ENCODE results near the gene CLEC9A.

CLEC9A gene

DNA sequence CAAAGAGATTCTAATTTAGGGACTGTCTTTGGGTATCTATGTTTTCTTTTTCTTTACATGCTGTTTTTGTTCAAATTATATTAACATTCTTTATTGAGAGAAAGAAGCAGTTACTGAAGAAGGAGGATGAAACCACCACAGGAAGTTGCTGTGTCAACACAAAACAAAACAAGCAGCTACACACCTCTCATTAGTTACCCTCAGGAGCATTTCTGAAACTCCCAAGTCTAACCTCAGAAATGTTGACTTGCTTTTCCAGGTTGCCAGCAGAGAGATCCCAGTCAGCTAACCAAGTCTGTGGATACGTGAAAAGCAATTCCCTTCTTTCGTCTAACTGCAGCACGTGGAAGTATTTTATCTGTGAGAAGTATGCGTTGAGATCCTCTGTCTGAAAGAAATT lies 34.8 kb downstream of the CLEC9A start:
- in situ Hi-C loops (cut with HindIII; ENCODE audit: low sequenced_read_pairs): no loop called here

DNA sequence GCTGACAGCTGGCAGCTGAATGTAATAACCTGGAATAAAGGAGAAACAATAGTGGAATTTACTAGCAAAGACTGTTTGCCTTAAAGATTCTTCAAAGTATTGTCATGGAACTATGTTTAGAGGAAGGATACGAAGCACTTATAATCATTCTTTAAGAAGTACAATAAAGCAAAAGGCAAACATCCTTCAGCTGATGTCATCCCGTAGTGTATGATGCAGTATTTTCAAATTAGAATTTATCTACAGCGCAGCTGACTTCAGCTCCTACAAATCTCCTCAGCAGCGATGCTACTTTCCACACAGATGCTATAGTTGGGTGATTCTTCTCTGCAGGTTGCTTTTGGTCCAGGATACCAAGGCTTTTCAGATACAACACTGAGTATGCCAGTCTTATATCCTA lies 36.8 kb downstream of the CLEC9A start:
- in situ Hi-C loops (cut with HindIII; ENCODE audit: low sequenced_read_pairs): no loop called here

DNA sequence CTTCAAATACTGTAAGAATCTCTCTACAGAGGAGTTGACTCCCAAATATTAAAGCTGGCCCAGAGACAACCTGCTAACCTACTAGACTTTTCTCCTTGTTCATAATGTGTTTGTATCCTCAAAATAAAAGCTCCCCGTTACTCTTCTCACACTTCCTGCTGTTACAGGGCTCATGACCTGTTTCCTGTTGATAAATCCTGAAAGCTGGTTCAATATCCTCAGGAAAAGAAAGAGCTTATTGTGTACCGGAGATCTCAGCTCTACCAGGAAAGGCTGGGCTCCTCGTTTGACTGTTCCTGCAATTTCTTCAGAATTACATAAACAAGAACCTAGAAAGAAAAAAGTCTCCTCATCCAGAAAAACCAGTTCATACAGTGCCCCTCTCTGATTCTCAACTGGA lies 37.5 kb downstream of the CLEC9A start:
- in situ Hi-C loops (cut with HindIII; ENCODE audit: low sequenced_read_pairs): no loop called here

DNA sequence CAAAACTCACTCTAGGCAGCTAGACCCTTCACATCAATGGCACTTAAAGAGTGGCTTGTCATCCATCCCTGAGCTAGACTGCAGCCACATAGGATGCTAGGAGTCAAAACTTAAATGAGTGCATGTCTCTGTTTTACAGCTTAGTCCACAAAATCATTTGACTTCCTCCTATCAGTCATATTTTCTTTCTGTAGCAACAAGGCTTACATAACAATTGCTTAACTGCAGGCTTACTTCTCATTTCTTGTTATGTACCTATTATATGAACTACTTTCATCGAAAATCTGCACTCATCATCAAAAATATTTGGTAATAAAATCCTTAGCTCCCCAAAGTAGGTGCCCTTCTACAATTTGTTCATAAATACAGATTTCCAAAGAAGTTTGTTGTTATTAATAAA lies 38.2 kb downstream of the CLEC9A start:
- in situ Hi-C loops (cut with HindIII; ENCODE audit: low sequenced_read_pairs): no loop called here

DNA sequence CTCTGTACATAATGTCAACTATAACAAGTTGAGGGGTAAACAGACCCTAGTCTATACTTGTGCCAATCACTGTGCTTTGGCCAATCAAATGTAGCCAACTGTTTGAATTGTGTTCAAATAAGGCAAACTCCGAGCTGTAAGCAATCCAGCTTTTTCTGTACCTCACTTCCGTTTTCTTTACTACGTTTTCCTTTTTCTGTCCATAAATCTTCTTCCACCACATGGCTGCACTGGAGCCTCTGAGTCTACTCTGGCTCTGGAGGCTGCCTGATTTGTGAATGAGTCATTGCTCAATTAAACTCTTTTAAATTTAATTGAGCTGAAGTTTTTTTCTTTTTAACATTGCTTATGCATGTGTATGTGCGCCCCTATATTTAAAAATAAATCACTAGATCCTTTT lies 38.6 kb downstream of the CLEC9A start:
- in situ Hi-C loops (cut with HindIII; ENCODE audit: low sequenced_read_pairs): no loop called here

DNA sequence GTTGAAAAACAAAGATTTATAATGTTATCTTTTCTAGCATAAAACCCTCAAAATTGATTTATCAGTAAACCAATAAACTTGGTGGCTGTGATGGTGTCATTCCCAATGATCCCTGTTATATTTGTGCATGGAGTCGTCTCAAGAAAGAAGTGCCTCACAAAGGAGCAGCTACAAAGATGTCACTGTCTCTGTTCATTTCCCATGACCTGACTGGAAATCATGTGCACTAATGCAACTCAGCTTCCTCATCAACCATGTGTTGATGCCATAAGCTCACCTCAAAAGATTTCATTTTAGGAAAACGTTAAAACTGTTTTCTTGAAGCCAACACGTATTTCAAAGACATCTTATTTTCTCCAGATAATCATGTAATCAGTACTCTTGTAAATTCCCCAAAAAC lies 39.5 kb downstream of the CLEC9A start:
- in situ Hi-C loops (cut with HindIII; ENCODE audit: low sequenced_read_pairs): no loop called here

DNA sequence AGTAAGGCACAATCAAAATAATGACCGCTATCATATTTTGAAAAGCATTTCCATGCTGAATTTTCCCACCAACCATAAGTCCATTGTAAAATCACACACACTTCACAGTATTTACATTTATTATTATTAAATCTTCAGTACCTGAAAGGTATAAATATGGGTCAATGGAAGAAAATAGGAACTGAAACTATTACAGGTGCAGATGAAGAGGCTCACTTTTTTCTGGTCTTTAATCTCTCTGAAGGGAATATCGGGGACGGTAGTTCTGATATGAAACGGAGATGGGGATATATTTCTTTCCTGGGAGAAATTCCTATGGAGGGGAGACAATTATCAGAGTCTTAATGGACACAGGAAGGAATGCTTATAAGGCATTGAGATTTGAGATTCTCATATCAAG lies 39.9 kb downstream of the CLEC9A start:
- in situ Hi-C loops (cut with HindIII; ENCODE audit: low sequenced_read_pairs): no loop called here

DNA sequence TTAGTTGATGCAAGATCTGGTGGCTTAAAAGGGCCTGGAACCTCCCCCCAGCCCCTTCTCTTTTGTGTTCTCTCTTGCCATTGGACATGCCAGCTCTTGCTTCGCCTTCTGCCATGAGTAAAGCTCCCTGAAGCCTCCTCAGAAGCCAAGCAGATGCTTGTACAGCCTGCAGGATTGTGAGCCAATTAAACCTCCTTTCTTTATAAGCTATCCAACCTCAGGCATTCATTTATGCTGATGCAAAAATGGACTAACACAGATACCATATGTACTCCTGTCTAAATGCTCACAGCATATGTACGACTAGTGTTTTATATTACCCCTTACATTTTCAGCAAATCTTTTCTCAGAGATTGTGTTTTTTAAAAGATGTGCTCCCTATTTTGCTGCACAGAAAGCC lies 41.6 kb downstream of the CLEC9A start:
- in situ Hi-C loops (cut with HindIII; ENCODE audit: low sequenced_read_pairs): no loop called here

DNA sequence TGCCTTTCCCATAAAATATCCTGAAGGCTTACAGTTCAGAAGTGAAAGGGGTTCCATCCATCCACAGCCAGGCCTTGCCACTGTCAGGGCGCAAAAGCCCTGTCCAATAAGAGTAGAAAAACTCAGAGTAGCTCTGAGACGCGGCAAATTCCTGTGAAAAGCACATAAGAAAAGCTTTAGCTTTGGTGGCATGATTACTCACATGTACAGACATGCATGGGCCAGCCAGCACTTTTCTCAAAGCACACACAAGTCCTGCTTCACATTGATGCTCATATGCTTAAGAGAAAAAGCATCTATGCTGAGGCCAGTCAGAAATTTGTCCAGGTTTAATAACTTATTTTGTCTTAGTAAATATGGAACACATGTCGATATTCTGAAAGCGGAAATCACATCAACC lies 42.8 kb downstream of the CLEC9A start:
- in situ Hi-C loops (cut with HindIII; ENCODE audit: low sequenced_read_pairs): no loop called here

DNA sequence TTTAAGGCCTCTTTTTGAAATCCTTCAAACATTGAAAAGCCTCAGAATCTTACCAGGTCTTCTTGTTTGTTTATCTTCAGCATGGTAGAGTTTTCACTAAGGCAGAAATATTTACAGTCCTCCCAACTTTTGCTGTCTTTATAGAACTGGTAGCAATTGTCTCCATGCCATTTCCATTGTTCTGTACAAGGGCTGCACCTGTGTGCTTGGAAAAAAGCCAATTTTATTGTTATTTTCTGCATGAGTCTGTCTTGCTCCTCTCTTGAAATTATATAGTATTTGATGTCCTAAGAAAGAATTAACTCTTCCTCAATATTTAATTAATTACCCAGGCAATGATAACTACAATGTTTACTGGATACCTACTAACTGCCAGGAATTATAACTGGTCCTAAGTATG lies 45.0 kb downstream of the CLEC9A start:
- in situ Hi-C loops (cut with HindIII; ENCODE audit: low sequenced_read_pairs): no loop called here

DNA sequence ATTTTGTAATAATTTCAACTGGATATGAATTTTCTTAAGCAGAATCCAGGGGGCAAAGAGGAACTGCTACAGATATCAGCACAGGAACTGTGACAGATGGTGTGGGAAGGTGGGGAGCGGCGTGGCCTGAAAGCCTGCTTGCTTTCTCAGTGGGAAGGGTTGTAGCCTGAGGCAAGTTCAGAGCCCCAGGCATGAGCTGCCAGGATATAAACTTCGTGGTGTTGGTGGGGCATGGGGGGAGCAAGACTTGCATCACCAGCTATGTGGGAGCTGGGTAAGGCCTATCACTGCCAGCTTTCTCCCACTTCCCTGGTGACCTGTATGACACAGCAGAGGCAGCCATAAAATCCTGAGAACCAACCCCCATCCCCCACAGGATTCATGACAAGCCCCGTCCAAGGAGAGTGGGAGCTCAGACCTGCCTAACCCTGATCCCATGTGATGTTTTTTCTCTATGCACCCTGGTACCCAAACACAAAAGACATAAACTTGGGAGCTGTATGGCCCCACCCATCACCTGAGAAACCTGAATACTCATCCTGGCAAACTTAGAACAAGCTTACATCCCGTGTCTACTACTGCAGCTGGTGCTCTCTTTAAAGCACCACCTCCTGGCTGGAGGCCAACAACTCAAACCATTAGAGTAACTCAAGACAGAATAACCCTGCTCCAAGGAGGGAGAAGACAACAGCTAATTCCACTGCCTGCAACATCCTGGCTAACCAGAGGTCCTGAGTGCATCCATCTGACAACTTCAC lies 51.8 kb downstream of the CLEC9A start:
- in situ Hi-C loops (cut with HindIII; ENCODE audit: low sequenced_read_pairs): no loop called here

DNA sequence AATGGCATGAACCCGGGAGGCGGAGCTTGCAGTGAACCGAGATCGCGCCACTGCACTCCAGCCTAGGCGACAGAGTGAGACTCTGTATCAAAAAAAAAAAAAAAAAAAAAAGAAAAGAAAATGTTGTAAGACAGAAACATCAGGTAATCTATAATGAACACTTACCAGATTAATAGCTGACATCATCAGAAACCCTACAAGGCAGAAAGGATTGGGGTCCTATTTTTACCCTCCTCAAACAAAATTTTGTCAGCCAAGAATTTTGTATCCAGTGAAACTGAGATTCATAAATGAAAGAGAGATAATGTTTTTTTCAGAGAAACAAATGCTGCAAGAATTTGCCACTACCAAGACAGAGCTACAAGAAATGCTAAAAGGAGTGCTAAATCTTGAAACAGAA lies 54.3 kb downstream of the CLEC9A start:
- in situ Hi-C loops (cut with HindIII; ENCODE audit: low sequenced_read_pairs): no loop called here

DNA sequence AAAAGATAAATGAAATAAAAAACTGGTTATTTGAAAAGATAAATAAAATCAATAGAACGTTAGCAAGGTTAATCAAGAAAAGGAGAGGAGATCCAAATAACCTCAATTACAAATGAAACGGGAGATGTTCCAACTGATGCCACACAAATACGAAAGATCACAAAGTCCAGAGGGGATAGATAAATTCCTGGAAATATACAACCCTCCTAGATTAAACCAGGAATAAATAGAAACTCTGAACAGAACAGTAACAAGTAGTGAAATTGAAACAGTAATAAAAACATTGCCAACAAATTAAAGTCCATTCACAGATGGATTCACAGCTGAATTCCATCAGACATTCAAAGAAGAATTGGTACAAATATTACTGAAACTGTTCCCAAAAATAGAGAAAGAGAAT lies 55.9 kb downstream of the CLEC9A start:
- in situ Hi-C loops (cut with HindIII; ENCODE audit: low sequenced_read_pairs): no loop called here

DNA sequence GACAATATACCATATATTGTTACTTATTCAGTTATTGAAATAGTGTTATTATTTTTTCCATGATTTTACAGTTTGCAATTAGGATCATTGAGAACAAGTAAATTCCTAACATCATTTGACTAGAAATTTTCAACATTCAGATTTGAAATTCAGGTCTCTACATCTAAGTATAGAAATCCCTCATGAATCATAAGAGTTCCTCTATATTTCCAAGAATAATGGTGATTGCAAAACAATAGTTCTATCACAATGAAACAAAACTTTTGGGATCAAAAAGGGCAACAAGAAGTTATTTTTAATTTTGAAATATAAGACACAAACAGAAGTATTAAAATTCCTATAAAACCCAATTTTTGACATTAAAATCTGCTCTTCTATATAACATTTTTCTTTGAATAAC lies 57.5 kb downstream of the CLEC9A start:
- in situ Hi-C loops (cut with HindIII; ENCODE audit: low sequenced_read_pairs): no loop called here

DNA sequence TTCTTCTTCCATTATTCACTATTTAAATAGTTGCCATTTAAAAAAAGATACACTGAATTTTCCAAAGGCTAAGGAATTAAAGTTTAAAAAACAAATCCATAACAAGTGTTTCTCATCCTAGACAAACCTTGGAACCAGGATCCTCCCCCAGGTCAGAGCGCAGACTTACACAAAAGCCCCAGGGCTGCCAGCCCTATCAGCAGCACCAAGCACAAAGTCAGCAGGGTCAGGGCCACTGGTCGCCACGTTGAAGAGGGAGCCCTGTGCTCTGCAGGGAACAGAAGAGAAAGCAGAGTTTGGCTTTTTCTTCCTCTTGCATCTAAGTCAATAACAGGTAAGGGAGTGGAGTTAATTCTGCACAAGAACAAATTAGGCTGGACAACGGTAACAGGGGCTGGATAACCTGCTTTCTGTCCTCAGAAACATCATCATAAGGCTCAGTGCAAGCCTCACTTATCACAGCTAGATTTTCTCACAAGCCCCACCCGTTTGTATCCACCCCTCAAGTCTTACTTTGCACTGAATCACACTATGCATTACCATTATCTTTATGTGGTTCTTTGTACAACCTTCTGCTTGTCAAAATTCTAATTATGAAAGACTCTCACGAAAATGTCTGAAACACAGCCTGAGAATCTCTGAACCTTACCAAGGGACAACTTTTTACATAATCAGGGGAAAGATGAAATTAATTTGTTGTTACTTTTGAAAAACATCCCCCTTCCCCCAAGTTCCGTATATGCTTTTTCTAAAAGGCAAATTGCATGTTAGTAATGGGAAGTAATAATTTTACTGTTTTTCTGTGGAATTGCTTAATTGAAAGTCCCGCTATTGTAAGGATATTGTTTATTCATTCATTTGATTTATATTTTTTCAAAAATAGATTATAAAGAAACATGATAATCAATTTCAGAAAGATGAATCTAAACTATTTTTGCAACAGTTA lies 58.7 kb downstream of the CLEC9A start:
- in situ Hi-C loops (cut with HindIII; ENCODE audit: low sequenced_read_pairs): no loop called here

DNA sequence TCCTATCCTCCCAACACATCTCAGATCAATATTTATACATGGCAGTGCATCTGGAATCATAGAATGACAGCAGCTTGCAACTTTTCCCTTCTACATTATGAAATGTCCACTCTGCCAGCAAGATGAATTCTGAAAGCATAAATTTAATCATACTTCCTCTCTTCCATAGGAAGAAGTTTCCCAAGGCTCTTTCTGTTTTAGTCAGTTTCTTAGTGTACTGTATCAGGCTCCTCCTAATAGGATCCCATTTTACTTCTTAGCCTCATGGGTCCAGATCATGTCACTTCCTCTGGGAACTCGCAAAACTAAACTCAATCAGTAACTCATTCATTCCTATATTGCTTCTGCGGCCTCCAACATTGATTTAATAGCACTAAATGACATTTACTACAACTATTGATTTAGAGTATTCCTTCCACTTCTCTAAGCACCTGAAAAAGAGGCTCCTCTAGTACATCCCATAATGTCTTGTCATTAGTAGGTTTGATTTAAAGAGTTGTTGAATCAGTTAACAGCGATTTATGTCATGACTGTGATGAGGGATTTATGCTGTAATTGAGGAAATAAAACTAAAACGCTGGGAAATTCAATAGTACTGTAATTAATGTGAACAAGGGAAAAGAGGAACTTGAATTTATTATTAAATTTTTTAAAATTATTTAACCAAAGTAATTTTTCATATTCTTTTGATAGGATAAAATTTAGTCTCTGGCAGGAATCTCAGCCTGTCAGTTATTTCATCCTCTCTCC lies 64.3 kb downstream of the CLEC9A start:
- in situ Hi-C loops (cut with HindIII; ENCODE audit: low sequenced_read_pairs): no loop called here

DNA sequence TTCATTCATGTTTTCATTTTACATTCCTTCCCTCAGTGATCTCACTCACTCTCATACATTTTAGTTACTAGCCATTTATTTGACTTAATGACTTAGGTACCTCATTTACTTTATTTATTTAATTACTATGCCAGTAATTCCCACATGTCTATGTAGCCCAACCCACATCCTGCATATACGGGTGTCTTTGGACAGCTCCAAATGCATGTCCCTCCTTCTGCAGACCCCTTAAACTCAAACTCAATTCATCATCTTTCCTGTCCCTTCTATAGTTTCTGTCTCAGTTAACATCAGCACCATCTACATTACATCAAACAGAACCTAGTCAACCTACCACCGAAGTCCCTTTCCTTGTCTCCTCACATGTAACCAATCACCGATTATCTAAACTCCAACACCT lies 65.5 kb downstream of the CLEC9A start:
- in situ Hi-C loops (cut with HindIII; ENCODE audit: low sequenced_read_pairs): no loop called here

DNA sequence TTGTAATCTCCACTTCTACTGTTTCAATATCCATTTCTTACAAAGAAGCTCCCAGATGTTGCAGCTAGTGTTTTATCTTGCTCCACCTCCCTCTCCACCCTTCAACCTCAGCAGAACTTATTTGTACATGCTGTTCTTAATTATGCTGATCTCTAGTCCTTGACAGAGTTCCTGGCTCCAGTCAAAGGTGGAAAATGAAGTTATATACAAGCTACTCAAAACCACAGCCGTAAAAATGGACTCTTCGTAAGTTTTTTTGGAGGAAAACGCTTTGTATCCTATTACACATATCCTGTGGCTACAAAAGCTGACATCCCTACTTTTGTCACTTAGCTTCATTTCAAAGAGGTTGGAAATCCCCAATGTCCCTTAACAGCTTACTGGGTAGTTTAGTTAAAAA lies 67.0 kb downstream of the CLEC9A start:
- in situ Hi-C loops (cut with HindIII; ENCODE audit: low sequenced_read_pairs): no loop called here

DNA sequence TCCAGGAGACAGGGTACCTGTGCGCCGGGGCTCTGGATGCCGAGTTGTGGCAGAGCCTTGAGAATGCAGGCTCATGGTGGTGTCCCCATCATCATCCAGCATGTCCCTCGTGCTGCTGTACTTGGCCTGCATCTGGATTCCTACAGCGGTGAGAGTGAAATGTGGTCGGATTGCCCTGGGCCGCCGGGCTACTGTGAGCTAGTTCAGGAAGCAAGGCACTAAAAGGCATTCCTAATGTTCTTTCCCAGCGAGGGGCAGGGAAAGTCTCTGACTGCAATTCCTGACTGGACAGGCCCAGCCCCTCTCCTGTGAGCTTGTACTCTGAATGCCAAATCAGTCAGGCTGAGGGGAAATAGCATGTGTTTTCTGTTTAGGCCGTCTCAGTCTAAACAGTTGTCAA lies 68.3 kb downstream of the CLEC9A start, which contains the start of gene CLEC1A:
TSS of gene CLEC1A (minus strand) at position 195 of the 400 bp plus-strand sequence. CDS start at position 132, 63 bp downstream.
- in situ Hi-C loops (cut with HindIII; ENCODE audit: low sequenced_read_pairs): no loop called here

DNA sequence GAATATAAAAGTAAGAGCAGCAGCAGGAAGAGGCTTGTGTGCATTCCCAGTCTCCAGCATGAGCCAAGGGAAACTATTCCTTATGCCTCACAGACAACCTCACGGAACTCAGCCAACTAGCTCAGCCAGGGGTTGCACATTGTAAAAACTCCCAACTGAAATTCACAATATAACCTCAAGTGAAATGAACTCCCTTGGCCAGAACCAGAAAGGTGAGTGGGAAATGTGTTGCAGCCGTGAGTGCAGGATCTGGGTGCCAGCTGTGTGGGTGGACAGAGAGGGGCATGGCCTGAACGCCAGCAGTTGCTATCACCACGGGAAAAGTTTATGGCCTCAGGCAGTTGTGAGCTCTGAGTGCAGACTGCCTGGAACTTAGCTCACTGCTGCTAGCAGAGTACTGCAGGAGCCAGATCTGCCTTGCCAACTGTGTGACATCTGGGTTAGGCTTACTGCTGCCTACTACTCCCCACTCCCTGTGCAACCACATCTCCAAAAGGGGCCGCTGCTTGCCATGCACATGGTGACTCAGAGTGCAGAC lies 70.6 kb downstream of the CLEC9A start:
- in situ Hi-C loops (cut with HindIII; ENCODE audit: low sequenced_read_pairs): no loop called here

DNA sequence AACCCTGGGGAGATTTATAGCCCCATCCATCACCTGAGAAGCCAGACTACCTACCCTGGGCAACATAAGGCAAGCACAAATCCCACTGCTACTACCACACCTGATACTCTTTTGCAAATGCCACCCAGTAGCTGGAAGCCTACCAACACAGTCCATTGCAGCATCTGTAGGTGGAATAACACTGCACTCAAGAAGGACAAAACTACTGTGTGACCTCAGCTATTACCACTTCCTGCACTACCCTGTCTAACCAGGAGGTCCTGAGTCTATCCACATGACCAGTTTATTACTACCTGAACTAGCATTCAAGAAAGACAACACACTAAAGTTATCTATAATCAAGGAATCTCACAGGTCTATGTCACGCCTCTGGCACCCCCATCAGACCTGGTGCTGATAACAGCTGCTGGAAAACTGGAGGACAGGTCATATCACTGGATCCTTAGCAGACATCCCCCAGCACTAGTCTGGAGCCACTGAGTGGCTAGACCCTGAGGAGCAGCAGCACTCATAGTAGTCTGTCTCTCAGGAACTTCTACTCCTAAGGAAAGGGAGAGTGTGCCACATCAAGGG lies 71.3 kb downstream of the CLEC9A start:
- in situ Hi-C loops (cut with HindIII; ENCODE audit: low sequenced_read_pairs): no loop called here

Measured in DLD1 (cell line).